Measurements from ENCODE around the gene CROCC2.

CROCC2 gene

DNA sequence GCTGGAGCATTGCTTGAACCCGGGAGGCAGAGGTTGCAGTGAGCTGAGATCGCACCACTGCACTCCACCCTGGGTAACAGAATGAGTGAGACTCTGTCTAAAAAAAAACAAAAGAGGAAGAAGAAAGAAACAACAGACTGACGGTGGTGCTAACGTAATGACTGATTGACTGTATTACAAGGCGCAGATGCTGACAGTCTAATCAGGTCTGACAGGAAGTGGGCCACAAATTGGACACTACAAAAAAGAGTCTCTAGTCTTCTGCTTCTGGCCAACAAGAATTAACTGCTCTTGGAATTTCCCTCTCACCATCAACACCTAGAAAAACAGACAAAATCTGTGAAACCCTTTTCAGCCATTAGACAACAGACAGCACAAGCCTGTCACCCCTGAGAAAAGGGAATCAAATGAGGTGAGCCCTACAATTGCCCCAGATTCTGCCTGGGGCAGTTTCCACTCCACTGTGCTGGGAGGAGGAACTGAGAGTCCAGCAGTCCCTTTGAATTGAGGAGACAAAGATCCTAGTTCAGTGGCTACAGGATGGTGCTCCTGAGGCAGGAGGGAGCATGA lies 135.5 kb downstream of the CROCC2 start:
- no peak overlapping the region for H3K4me3 ChIP-seq (ENCODE audit: low read depth, low read length)
- TF ChIP-seq, protein P1, sequence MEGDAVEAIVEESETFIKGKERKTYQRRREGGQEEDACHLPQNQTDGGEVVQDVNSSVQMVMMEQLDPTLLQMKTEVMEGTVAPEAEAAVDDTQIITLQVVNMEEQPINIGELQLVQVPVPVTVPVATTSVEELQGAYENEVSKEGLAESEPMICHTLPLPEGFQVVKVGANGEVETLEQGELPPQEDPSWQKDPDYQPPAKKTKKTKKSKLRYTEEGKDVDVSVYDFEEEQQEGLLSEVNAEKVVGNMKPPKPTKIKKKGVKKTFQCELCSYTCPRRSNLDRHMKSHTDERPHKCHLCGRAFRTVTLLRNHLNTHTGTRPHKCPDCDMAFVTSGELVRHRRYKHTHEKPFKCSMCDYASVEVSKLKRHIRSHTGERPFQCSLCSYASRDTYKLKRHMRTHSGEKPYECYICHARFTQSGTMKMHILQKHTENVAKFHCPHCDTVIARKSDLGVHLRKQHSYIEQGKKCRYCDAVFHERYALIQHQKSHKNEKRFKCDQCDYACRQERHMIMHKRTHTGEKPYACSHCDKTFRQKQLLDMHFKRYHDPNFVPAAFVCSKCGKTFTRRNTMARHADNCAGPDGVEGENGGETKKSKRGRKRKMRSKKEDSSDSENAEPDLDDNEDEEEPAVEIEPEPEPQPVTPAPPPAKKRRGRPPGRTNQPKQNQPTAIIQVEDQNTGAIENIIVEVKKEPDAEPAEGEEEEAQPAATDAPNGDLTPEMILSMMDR (IDR thresholded peaks at IDR 0.05; ENCODE audit: insufficient read depth, low read depth, low read length, missing control alignments), result no peak
- peak; percentile 90 for DNase-seq (ENCODE audit: low read depth)

All from GM12865 (cell line).